HG02571 (cell line): ENCODE data around the gene NRG2.

Experiments
- ATAC-seq: cut with Tn5 transposase; IDR thresholded peaks from one replicate; pipeline ENCODE4 v1.9.1; 2021; ENCODE audit warnings: mild to moderate bottlenecking, moderate library complexity; ENCODE audit not compliant: unreplicated experiment

NRG2 gene

GRCh38 chr5:140041492-140042392, 1.4 kb downstream of the NRG2 start:
- ATAC-seq: no peak

DNA sequence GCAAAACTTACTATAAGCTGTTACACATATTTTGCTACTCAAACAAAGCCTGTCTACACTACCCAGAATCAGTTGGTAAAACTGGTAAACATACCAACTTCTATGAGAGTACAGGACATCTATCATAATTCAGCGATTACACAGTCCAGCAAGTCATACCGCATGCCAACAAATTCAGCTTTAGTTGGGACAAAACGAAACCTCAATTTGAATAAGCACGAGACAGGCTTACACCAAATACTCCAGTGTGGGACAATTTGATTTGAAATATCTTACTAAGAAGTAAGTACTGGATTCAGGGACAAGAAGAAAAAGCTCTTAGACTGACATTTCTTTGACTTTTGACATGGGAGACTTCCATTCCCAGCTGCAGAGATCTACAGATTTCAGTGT, 2.0 kb downstream of the NRG2 start:
- no peak for ATAC-seq

DNA sequence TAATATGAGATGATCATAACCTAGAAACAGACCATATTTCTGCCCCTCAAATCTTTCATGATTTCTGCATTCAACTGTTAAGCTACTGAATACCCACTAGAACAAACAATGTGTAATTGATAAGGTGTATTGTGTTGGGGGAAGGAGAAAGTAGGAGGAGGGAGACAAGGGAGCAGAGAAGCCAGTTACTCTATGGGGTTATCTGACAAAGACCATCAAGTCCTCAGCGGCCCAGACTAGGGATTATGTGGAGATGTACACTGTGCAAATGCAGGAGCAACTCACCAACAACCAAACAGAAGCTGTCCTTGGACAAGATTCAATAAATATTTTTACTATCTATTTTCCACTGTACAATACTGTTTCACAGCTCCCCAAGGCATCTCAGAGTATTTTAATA, 2.7 kb downstream of the NRG2 start:
- no peak for ATAC-seq

DNA sequence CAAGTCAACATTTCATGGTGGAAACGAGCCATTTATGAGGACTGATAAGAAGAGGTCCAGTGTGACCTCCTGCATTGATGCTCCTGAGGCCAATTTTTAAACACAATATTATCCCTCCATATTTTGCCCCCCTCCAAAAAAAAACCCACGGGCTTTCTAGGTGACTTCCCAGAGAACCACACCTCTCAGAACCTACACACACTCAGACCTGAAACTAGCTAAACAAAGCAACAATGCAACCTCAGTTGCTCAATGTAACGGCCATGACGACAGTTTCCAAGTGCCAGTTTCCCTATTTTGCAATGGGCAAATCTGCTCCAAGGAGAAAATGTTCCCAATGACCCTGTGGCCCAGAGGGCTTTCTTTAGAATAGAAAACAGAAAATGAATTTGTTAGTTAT, 3.5 kb downstream of the NRG2 start:
- ATAC-seq: no peak

DNA sequence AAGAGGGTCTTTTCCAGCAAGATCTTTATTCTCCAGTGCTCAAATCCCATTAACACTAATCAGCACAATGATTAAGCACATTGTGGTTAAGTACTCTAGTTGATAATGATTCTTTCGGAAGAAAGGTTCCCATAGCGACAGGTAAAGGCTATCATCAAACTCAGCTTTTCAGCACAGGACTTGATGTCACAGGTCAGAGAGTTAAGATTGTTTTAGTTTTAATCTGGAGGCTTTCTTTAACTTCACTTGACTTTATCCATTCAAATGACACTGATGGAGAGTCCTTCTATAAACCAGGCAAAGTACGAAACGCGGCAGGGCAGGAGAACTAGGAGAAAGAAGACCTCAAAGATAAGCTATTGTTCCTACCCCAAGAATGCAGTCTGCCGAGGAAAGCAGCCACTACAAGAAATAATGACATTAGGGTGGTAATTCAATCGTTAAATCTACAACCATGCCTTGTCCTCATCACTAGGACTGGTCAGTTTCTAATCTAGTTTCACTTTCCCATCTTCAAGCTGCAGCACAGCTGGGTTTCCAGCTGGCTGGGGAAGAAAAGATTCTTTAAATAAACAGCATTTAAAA, 4.6 kb downstream of the NRG2 start:
- no peak for ATAC-seq

DNA sequence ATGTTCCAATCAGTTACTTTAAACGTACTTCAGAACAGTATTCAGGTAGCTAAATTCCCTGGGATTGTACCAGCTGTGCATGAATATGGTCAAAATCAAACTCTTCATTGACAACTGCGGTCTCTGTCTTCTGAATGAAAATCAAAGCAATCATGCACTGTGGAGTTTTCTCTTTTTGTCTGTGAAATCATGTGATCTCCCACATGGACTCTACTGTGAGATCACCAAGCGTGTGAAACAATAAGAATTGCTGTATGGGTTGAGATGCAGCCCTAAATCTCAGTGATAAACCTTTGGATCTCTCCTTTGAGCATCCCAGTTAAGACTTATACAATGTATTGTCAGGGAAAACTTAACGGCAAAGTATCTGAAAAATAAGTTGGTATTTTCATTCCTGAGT, 6.1 kb downstream of the NRG2 start:
- no peak for ATAC-seq

GRCh38 chr5:140035881-140036280, 7.2 kb downstream of the NRG2 start:
- no peak for ATAC-seq

GRCh38 chr5:140033037-140033760, 9.9 kb downstream of the NRG2 start:
- no peak for ATAC-seq

- no peak for ATAC-seq
Measured at GRCh38 chr5:140032296-140032695, 10.8 kb downstream of the NRG2 start.

DNA sequence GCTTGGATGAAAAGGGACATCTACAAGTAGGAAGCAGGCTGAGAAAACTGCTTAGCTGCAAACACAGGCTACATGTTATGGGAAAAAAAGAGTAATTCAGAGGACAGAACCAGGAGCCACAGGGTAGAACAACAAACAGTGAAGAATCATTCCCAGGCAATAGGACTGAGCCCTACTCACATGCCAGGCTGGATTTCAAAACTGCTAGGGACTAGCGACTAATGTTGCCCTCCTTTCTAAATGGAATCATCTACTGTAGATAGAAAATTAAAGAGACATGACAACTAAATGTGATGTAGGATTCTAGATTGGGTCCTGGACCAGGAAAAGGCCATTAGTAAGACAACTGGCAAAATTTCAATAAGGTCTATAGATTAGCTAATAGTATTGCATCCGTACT, 15.3 kb downstream of the NRG2 start:
- ATAC-seq: no peak

DNA sequence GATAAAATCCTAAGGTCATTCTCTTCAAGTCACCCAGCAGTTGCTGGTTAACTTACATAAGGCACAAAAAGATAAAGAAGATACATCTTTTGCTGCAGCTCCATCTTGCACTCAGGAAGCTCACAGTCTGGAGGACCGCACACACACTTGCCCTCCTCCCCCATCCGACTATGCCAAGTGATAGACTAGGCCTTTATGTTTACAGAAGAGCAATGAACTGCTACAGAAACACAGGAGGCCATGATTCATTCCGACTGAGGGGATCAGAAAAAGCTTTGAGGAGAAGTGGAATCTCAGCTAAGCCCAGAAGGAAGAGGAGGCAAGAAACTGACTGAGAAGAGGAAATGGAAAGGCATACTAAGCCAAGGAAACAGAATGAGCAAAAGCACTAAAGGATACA, 17.4 kb downstream of the NRG2 start:
- no peak for ATAC-seq

DNA sequence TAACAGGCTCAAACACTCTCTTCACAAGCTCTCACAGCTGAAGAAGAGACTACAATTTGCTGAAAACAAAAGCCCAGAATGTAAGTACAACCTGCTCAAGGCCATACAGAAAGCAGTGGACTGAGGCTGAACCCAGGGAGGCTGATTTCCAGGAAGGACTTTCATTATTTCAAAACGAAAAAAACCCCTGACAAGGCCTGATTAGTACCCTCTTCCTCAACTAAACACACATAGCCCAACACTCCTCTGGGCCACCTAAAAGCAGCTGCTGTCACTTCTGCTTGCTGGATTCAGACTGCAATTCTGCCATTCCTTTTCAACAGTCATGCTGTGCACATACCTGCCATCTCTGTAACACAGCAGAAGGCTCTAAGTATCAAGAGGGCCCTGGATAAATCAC, 18.2 kb downstream of the NRG2 start:
- ATAC-seq: no peak

- ATAC-seq: no peak
Measured at GRCh38 chr5:140023611-140024191, 19.4 kb downstream of the NRG2 start.

- ATAC-seq: no peak
Measured at GRCh38 chr5:140020601-140021177, 22.4 kb downstream of the NRG2 start.

DNA sequence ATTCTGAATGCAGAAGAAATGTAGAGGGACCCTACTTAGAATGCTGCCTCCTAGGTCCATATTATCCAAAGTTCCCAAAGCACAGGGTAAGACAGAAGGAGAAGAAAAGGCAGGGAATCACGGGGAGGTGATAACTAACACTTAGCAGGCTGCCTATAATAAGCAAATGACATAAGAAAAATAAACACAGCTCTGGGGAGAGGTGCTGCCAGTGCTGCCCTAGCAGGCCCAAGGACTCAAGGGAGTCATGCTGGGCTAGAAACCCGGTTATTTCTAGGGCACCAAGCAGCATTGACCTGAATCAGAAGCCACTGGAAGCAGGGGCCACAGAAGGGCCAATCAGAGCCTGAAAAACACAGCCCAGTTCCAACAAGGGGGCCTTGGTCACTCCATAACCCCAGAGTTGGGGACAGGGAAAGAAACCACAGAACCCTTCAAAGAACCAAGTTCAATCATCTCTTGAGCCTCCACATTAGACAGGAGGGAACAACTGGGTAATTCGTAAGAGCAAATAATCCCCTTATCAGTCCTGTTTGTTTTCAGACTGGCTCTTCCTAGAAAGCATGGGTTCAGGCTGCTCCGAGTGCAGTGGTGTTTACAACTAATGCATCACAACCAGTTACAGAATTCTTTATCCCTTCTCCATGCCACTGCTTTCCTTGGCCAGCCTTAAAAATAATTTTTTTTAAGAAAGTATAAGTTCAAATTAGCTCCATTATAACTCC, 24.0 kb downstream of the NRG2 start:
- no peak for ATAC-seq

GRCh38 chr5:140018517-140018916, 24.6 kb downstream of the NRG2 start:
- no peak for ATAC-seq

- ATAC-seq: no peak
Measured at GRCh38 chr5:140018096-140018481, 25.0 kb downstream of the NRG2 start.

DNA sequence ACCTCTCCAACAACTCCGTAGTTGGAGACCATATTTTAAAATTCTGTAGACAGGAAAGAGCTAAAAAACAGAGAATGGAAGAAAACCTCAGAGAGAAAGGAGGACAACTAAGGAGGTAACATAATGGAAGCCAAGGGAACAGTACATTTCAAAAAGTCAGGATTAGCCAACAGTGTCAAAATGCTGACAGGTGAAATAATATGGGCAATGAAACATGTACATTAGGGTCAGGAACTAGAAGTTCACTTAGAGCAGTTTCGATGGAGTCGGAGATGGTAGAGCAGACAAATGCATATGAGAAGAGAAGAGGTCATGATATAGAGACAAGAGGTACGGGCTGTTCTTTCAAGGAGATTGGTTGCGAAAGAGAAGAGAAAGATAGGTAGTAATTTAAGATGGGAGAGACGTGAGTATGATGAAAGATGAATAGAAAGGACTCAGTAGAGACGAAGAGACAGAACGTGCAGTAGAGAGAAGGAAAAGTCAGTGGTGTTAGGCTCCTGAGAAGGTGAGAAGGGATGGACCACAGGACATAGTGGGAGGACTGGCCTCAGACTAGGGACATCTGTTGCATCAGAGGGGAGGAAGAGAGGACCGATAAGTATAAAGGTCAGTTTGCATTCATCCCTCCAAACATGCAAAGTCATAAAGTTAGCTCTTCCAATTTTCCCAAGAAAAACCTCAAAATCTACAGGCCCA, 25.6 kb downstream of the NRG2 start:
- ATAC-seq: no peak

DNA sequence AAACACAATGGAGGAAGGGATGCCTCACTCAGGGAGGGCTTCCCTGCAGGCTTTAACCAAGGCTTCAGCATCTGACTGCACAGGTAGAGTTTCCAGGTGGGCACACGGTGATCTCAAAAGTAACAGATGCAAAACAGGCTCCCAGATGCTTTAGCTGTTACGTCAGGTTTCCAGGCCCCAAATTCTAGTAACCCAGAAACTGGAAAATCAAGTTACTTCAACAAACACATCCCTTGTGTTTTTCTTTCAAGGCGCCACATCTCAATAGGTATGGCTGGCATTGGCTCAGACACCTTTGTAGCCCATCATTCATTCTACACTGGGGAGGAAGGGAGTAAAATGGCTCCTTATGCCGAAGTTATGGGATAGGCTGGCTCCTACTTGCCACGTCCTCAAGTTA, 27.4 kb downstream of the NRG2 start:
- ATAC-seq: no peak

GRCh38 chr5:140014751-140015150, 28.3 kb downstream of the NRG2 start:
- ATAC-seq: no peak
